Fibroblast of skin of right biceps (primary cell): ENCODE data around the gene METTL1.
"Not testable (repeated sequence)": the region's sequence is repeated elsewhere in the genome, so short reads cannot be mapped to it uniquely, and the experiment has no call there.

Experiments used
- DNase-seq: peaks from one replicate; pipeline ENCODE4 v3.0.0-alpha.2; 2013

The METTL1 gene

DNA sequence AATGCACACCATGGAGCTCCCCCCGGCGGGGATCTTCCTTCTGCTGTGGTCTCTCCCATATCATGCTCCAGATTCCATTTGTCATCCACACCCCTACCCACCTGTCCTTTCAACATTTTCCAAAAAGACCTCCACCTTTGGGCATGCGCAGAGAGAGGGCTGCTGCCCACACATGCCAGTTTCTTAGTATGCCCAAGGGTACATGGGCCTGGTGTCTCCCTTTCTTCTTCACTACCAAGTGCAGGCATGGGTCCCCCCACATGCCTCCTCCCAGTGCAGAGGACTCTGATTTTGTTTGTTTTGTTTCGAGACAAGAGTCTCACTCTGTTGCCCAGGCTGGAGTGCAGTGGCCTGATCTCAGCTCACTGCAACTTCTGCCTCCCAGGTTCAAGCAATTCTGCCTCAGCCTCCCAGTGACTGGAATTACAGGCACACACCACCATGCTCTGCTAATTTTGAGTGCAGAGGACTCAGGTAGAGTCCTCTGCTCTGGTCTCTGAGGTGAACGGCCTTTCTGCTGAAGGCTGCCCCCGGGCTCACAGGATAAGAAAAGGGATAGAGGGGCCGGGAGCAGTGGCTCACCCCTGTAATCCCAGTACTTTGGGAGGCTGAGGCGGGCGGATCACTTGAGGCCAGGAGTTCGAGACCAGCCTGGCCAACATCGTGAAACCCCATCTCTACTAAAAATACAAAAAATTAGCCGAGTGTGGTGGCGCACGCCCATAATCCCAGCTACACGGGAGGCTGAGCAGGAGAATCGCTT lies 49.9 kb downstream of the METTL1 start:
- DNase-seq, result not testable (repeated sequence)

DNA sequence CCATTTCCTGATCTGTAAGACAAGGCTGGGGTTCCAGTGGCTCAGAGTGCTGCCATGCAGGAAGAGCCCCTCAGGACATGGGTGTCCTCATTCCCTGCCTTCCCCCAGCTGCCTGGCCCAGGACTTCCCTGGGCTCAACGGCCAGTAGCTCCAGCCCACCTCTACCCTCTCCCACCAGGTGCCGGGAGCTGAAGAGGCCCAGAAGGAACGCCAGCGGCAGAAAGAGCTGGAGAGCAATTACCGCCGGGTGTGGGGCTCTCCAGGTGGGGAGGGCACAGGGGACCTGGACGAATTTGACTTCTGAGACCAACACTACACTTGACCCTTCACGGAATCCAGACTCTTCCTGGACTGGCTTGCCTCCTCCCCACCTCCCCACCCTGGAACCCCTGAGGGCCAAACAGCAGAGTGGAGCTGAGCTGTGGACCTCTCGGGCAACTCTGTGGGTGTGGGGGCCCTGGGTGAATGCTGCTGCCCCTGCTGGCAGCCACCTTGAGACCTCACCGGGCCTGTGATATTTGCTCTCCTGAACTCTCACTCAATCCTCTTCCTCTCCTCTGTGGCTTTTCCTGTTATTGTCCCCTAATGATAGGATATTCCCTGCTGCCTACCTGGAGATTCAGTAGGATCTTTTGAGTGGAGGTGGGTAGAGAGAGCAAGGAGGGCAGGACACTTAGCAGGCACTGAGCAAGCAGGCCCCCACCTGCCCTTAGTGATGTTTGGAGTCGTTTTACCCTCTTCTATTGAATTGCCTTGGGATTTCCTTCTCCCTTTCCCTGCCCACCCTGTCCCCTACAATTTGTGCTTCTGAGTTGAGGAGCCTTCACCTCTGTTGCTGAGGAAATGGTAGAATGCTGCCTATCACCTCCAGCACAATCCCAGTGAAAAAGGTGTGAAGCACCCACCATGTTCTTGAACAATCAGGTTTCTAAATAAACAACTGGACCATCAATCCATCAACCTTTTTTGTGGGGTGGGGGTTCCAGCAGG lies 51.0 kb downstream of the METTL1 start:
- DNase-seq, result no peak

DNA sequence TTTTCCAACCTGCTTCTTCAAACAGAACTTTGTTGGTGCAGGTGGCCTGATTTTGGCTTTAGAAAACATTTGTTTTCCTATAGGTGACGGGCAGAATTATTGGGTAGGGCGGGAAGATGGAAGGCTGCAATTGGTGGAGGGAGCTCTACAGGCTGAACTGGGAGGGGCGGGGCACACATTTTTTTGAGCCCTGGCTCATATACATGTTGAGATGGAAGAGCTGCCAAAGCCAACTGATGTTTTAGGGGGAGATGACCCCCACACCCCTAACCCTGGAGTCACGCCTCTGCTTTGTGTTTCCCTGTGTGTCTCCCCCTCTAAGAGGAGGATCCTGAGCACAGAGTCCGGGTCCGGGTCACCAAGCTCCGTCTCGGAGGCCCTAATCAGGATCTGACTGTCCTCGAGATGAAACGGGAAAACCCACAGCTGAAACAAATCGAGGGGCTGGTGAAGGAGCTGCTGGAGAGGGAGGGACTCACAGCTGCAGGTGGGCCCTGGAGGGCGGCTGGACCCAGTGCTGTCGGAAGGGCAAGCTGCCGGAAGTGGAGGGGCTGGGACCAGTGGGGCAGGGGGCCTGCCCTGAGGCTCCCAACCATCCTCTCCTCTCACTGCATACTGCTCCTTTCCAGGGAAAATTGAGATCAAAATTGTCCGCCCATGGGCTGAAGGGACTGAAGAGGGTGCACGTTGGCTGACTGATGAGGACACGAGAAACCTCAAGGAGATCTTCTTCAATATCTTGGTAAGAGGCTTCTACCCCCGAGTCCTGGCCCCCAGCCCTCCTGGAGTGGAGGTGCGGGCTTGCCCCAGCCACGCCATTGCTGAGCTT lies 51.9 kb downstream of the METTL1 start:
- no peak for DNase-seq

DNA sequence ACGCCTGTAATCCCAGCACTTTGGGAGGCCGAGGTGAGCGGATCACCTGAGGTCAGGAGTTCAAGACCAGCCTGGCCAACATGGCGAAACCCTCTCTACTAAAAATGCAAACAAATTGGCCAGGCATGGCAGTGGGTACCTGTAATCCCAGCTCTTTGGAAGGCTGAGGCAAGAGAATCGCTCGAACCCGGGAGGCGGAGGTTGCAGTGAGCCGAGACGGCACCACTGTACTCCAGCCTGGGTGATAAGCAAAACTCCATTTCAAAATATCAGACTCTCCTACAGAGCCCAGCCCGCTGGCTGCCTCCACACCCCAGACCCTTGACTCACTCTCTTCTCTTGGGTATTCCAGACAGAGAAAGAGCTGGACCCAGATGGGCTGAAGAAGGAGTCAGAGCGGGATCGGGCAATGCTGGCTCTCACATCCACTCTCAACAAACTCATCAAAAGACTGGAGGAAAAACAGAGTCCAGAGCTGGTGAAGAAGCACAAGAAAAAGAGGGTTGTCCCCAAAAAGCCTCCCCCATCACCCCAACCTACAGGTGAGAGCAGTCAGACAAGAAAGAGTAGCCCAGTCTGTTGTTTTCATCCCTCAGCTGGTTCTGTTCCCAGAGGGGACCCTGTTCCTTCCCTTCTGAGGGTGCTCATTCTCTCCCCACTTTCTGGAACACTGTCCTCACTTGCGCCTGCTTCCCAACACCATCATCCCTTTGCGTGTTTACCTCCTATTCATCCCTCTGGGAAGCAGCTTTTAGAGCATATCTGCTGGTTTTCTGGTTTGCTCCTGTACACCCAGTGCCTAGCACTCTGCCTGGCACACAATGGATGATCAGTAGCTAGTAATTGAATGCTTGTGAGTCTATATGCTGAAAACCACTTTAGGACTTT lies 53.0 kb downstream of the METTL1 start:
- DNase-seq, result no peak
